ENCODE results near the gene TMEM170B. TPM values are rescaled to one million over a fixed set of nuclear protein-coding genes. Genes with fewer than 3 reads are reported as not detected.

The TMEM170B gene
- total RNA-seq, 1 donor from 2014 or later: 3.7 TPM

GRCh38 chr6:11584244-11584643 is 46.7 kb downstream of the TMEM170B start:
- Mint-ChIP-seq H3K27me3 (ENCODE audit: unreplicated experiment) (no peaks in the 10 kb centered on the region), H3K27ac (ENCODE audit: unreplicated experiment) (peak overlapping the region; percentile 21), H3K9me3 (ENCODE audit: unreplicated experiment) (no peaks in the 10 kb centered on the region), H3K4me3 (ENCODE audit: unreplicated experiment) (no peak overlapping the region), H3K36me3 (ENCODE audit: unreplicated experiment) (no peaks in the 10 kb centered on the region), H3K4me1 (ENCODE audit: unreplicated experiment) (peaks cover 33% of the 10 kb centered on the region)
- no peak for DNase-seq (ENCODE audit: extremely low spot score, unreplicated experiment)
- TF ChIP-seq, protein P1, sequence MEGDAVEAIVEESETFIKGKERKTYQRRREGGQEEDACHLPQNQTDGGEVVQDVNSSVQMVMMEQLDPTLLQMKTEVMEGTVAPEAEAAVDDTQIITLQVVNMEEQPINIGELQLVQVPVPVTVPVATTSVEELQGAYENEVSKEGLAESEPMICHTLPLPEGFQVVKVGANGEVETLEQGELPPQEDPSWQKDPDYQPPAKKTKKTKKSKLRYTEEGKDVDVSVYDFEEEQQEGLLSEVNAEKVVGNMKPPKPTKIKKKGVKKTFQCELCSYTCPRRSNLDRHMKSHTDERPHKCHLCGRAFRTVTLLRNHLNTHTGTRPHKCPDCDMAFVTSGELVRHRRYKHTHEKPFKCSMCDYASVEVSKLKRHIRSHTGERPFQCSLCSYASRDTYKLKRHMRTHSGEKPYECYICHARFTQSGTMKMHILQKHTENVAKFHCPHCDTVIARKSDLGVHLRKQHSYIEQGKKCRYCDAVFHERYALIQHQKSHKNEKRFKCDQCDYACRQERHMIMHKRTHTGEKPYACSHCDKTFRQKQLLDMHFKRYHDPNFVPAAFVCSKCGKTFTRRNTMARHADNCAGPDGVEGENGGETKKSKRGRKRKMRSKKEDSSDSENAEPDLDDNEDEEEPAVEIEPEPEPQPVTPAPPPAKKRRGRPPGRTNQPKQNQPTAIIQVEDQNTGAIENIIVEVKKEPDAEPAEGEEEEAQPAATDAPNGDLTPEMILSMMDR (IDR thresholded peaks at IDR 0.05): no peak

GRCh38 chr6:11585426-11586016 is 48.0 kb downstream of the TMEM170B start:
- Mint-ChIP-seq H3K36me3 (ENCODE audit: unreplicated experiment) (no peaks in the 10 kb centered on the region), H3K9me3 (ENCODE audit: unreplicated experiment) (no peaks in the 10 kb centered on the region), H3K4me1 (ENCODE audit: unreplicated experiment) (peaks cover 45% of the 10 kb centered on the region), H3K4me3 (ENCODE audit: unreplicated experiment) (no peak overlapping the region), H3K27ac (ENCODE audit: unreplicated experiment) (no peak overlapping the region), H3K27me3 (ENCODE audit: unreplicated experiment) (no peaks in the 10 kb centered on the region)
- TF ChIP-seq, protein P1 (IDR thresholded peaks at IDR 0.05): peak; percentile 75
- DNase-seq (ENCODE audit: extremely low spot score, unreplicated experiment): no peak

DNA sequence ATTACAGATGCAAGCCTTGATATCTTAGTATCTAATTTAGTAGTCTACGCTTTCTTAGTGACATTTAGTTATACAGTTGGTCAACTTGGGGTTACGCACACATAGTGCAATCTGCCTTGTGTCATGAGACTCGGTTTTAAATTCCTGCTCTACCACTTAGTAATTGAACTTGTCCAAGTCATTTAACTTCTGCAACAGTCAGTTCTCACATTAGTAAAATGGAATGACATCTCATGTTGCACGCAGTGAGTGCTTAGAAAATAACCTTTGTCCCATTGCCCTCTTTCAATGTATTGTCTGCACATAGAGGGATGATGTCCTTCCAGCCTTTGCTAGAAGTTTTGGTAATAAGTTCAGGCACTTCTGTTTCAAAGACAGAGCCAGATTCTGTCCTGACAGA is 48.6 kb downstream of the TMEM170B start:
- no peaks in the 10 kb centered on the region for H3K9me3 Mint-ChIP-seq (ENCODE audit: unreplicated experiment)
- TF ChIP-seq, protein P1 (IDR thresholded peaks at IDR 0.05): no peak
- DNase-seq (ENCODE audit: extremely low spot score, unreplicated experiment): no peak
- peak overlapping the region; percentile 95 for H3K27ac Mint-ChIP-seq (ENCODE audit: unreplicated experiment)
- H3K27me3 Mint-ChIP-seq (ENCODE audit: unreplicated experiment): no peaks in the 10 kb centered on the region
- H3K4me3 Mint-ChIP-seq (ENCODE audit: unreplicated experiment): no peak overlapping the region
- H3K4me1 Mint-ChIP-seq (ENCODE audit: unreplicated experiment): peaks cover 49% of the 10 kb centered on the region
- no peaks in the 10 kb centered on the region for H3K36me3 Mint-ChIP-seq (ENCODE audit: unreplicated experiment)

- no peak overlapping the region for H3K4me3 Mint-ChIP-seq (ENCODE audit: unreplicated experiment)
- H3K27ac Mint-ChIP-seq (ENCODE audit: unreplicated experiment): peak overlapping the region; percentile 95
Observed at GRCh38 chr6:11586536-11586935, 49.0 kb downstream of the TMEM170B start.

DNA sequence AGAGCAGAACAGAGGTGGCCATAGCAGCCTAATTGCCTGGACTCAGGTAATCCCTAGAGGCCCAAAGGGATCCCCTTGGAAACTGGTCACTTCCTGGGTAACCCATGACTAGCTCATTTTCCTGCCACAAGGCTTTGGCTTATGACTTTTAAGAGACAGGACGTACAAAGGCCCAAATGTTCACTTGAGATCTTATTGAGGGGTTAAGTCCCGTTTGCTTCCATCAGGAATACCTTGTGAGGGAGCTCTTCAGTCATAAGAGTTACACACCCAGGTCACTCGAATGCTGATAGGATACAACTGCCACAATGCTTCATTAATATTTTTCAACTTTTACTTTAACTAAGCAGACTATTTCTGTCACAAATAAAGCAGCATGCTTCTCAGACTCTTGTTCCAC is 51.7 kb downstream of the TMEM170B start:
- Mint-ChIP-seq H3K36me3 (ENCODE audit: unreplicated experiment) (no peaks in the 10 kb centered on the region), H3K4me3 (ENCODE audit: unreplicated experiment) (no peak overlapping the region), H3K27ac (ENCODE audit: unreplicated experiment) (peak overlapping the region; percentile 96), H3K9me3 (ENCODE audit: unreplicated experiment) (no peaks in the 10 kb centered on the region), H3K4me1 (ENCODE audit: unreplicated experiment) (peaks cover 58% of the 10 kb centered on the region), H3K27me3 (ENCODE audit: unreplicated experiment) (no peaks in the 10 kb centered on the region)
- no peak for DNase-seq (ENCODE audit: extremely low spot score, unreplicated experiment)
- TF ChIP-seq, protein P1 (IDR thresholded peaks at IDR 0.05): peak; percentile 22

More at GRCh38 chr6:11586536-11586935, 49.0 kb downstream of the TMEM170B start:
- no peaks in the 10 kb centered on the region for H3K27me3 Mint-ChIP-seq (ENCODE audit: unreplicated experiment)
- H3K9me3 Mint-ChIP-seq (ENCODE audit: unreplicated experiment): no peaks in the 10 kb centered on the region
- H3K4me1 Mint-ChIP-seq (ENCODE audit: unreplicated experiment): peaks cover 49% of the 10 kb centered on the region
- TF ChIP-seq, protein P1 (IDR thresholded peaks at IDR 0.05): no peak
- no peak for DNase-seq (ENCODE audit: extremely low spot score, unreplicated experiment)
- no peaks in the 10 kb centered on the region for H3K36me3 Mint-ChIP-seq (ENCODE audit: unreplicated experiment)

Measured in osteocyte (in vitro differentiated cells).